HG03558 (cell line): ENCODE measurements around the gene GPR155.
"Not testable (repeated sequence)": the region's sequence is repeated elsewhere in the genome, so short reads cannot be mapped to it uniquely, and the experiment has no call there.

ENCODE experiments used
- ATAC-seq: cut with Tn5 transposase; IDR thresholded peaks from one replicate; pipeline ENCODE4 v1.9.1; 2021; ENCODE audit warnings: moderate number of reproducible peaks; ENCODE audit not compliant: unreplicated experiment; ENCODE audit errors: extremely low read depth

Gene GPR155

GRCh38 chr2:174444761-174445160, 42.1 kb downstream of the GPR155 start:
- ATAC-seq, result no peak

DNA sequence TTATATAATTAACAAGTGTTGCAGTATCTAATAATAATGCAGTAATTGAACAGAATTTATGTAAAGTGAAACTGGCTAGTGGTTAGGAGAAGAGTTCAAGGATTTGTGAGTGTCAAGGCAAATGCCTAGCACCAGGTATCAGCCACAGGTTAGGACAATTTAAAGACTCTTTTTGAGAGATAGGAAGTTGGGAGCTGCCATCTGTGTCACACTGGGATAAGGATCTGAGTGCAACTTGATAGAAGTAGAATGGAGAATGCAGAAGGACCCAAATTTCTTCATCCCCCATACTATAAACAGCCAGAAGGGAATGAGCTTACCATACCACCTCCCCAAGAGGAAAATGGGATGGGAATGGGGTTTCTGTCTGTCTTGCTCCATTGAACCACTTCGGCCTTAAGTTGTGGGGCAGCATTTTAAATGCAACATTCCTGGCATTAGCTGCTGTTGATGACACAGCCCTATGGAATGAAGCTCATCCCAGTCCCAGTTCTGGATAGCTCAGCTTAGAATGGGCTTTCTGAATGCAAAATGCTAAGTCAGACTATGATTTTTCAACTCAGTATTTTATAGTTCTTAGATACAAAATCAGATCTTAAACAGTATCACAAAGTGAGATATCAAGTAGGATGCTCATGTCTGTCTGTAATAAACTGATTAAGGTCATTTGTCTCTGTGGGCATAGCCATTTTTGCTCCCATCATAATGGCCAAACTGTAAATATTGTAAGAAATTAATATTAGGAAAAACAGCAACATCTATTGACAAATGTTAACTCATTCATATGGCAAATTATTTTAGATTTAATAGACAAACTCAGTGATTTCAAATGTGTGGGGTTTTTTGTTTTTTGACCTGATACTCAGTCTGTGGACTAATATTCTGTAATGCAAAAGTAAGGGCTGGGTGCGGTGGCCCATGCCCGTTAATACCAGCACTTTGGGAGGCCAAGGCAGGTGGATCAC, 44.0 kb downstream of the GPR155 start:
- no peak for ATAC-seq

GRCh38 chr2:174439950-174440349, 46.9 kb downstream of the GPR155 start:
- ATAC-seq, result no peak

DNA sequence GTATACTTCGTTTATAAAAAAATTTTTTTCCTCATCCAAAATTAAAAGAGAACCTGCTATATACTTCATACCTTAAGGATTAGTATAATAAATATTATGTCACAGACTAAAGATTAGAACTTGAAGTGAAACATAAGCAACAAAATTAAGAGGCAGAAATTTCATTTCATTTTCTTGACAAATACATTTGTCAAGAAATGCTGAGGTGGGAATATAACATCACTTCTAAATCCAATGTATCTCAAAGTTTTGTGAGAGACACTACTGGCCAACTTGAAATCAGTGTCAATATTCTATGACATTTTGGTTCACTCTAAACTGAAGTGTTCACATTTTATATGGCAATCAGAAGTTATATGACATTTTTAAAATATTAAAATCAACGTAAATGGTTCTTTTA, 47.5 kb downstream of the GPR155 start:
- no peak for ATAC-seq

- ATAC-seq, result no peak
Observed at GRCh38 chr2:174438146-174438886, 48.5 kb downstream of the GPR155 start.

DNA sequence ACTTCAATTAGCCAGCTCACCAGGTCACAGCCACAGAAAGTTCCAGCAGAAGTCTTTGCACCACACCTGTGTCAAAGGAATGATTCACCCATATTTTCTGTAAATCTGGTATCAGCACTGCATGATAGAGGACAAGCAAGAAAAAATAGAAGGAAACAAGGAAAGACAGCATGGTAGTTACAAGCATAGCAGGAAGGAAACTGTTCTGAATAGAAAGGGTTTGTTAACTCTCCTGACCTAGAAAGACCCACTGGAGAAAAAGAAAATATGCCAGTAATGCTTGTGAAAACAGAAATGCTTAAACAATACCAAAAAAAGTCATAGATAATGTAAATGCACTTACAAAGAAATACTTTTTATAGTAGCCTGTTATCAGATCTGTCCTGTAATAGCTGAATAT, 50.5 kb downstream of the GPR155 start:
- ATAC-seq, result no peak

- ATAC-seq, result no peak
Observed at GRCh38 chr2:174431902-174432301, 54.9 kb downstream of the GPR155 start.

- no peak for ATAC-seq
Observed at GRCh38 chr2:174430066-174430465, 56.8 kb downstream of the GPR155 start.

DNA sequence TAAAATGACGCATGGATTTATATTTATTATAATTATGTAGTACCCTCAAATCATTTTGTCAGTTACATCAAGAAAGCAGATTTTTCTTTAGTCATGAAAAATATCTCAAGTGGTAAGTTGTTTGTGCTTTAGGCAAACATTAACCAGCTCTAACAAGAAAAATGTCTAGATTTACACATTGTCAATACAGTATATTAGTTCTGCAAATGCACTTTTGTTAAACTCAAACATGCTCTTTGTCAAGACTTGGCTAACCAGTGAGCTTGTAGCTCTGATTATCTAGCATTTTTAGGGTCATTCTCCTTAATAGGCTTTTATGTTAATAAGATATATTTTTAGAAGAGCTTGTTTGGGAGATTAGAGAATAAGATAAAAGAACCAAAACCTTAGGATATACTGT, 58.6 kb downstream of the GPR155 start:
- ATAC-seq, result no peak

GRCh38 chr2:174412256-174412655, 74.6 kb downstream of the GPR155 start:
- no peak for ATAC-seq

DNA sequence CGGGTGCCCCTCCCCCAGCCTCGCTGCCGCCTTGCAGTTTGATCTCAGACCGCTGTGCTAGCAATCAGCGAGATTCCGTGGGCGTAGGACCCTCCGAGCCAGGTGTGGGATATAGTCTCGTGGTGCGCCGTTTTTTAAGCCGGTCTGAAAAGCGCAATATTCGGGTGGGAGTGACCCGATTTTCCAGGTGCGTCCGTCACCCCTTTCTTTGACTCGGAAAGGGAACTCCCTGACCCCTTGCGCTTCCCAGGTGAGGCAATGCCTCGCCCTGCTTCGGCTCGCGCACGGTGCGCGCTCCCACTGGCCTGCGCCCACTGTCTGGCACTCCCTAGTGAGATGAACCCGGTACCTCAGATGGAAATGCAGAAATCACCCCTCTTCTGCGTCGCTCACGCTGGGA, 76.8 kb downstream of the GPR155 start:
- not testable (repeated sequence) for ATAC-seq

GRCh38 chr2:174403628-174404027, 83.2 kb downstream of the GPR155 start:
- no peak for ATAC-seq

DNA sequence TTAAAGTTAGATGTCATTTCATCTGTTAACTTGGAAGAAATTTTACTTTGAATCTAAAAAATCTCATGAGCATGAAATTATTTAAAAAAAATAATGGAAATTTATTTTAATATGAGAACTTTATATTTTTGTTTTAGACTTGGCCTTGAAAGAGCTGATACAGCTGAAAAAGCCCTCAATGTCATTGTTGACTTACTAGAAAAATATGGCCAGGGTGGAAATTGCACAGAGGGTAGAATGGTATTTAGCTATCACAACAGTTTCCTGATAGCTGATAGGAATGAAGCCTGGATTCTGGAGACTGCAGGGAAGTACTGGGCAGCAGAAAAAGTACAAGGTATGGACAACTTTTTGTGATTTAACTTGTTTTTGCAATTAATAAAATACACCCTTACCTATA, 86.0 kb downstream of the GPR155 start:
- ATAC-seq, result no peak

DNA sequence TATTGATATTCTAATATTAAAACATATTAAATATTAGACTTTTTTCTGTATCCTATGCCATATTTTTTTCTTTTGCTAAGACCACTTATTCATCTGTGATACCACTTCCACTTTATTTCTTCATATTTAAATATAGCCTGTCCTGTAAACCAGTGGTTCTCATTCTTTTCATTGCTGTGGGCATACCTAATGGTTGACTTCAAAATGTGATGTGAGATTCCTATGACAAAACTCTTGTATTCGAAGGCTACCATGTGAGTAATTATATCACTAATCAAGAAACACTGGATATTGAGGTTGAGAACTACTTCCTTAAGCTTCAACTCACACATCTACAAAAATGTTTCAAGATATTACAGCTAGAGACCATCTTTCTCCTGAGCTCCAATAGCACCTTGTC, 87.7 kb downstream of the GPR155 start:
- ATAC-seq, result no peak

GRCh38 chr2:174397773-174398172, 89.1 kb downstream of the GPR155 start:
- no peak for ATAC-seq

GRCh38 chr2:174395969-174396630, 90.7 kb downstream of the GPR155 start:
- ATAC-seq, result peak; percentile 5

DNA sequence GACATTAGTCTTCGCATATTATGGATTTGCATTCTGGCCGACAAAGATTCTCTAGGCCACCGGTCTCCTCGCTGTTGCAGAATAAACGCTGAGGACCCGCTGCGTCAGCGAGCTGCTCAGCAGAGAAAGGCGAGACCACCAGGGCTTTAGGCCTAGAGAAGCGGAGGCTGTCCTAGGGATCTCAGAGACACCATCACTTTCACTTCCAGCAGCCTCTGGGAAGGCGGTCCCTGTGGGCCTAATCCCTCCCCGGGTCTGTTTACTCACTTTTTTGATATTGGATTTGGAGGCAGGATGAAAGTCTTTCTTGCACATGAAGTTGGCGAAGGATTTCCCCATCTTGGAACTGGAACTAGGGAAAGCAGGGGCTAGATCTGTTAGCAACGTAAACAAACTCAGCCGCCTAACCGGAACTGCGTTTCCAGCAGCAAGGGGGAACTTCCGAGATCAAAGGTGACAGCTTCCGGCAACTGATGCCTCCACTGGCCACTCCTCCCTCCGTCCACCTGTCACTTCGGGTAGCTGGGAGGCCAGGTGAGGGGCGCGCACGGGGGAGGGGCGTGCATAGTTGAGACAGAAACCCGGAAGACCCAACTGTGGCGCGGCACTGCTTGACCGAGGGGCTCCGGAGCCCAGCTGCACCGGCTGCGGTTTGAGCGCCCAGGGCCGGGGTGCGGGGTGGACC, 91.4 kb downstream of the GPR155 start, which contains the start of gene SCRN3:
SCRN3 (plus strand) TSS at position 447 of the 685 bp plus-strand sequence. CDS start 2,554 bp downstream, outside the sequence.
- peak; percentile 60 for ATAC-seq

DNA sequence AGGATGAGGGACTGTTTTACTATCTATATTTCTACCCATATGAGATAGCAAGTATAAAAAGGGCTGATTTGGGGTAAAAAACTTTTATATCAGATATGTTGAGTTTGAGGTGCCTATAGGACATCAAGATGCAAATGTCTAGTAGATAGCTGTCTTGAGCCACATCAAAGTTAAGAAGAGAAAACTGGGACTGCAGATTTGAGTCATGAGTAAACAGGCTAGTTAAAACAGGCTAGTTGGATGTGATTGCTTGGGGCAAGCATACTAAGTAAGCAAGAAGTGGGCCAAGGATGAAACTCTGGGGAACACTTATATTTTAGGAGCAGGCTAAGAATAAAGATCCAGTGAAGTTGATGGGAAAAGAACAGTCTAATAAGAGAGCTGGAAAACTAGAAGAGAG, 94.1 kb downstream of the GPR155 start:
- ATAC-seq, result no peak

DNA sequence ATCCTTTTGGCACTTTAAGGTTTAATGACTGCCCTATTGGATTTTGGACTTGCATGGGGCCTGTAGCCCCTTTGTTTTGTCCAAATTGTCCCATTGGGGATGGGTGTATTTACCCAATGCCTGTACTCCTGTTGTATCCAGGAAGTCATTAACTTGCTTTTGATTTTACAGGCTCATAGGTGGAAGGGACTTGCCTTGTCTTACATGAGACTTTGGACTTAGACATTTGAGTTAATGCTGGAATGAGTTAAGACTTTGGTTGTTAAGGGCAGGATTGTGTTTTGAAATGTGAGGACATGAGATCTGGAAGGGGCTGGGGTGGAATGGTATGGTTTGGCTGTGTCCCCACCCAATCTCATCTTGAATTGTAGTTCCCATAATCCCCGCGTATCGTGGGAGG, 96.5 kb downstream of the GPR155 start:
- ATAC-seq, result not testable (repeated sequence)

DNA sequence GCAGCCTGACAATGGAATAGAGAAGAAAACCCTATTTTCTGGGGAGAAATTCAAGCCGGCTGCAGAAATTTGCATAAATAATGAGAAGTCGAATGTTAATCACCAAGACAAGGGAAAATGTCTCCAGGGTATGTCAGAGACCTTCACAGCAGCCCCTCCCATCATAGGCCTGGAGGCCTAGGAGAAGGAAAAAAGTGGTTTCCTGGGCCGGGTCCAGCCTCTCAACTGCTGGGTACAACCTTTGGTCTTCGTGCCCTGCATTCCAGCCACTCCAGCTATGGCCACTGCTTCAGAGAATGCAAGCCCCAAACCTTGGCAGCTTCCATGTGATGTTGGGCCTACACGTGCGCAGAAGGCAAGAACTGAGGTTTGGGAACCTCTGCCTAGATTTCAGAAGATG, 97.3 kb downstream of the GPR155 start:
- no peak for ATAC-seq
